ENCODE measurements around the gene CCDC8.

GRCh38 chr19:46423188-46423587 lies 9.8 kb upstream of the CCDC8 start:
- TF ChIP-seq POLR2A (IDR thresholded peaks at IDR 0.05): no peak
- no peak for TF ChIP-seq CTCF (IDR thresholded peaks at IDR 0.05)
- no peak for TF ChIP-seq EP300 (IDR thresholded peaks at IDR 0.05)

All from tibial nerve (tissue), 4 donors.